G401 (cell line): Measurements from ENCODE around the gene FMO4. TPM values are rescaled to one million over a fixed set of nuclear protein-coding genes. Genes with fewer than 3 reads are reported as not detected.
"Not testable (repeated sequence)": the region's sequence is repeated elsewhere in the genome, so short reads cannot be mapped to it uniquely, and the experiment has no call there.

Experiments
- DNase-seq: peaks from one replicate; pipeline ENCODE4 v3.0.0-alpha.2; 2015; ENCODE audit warnings: low spot score
- in situ Hi-C: cut with HindIII; loops from 2 replicates; pipeline ENCODE4 v1.10.0; 2016; ENCODE audit warnings: low sequenced_read_pairs, mixed read lengths
- total RNA-seq: library from RNA; depleted of rRNA; stranded (reverse); fragments of >200 nt; shearing (Covaris generic); gene quantifications from 2 replicates; pipeline ENCODE4 v1.2.3, GENCODE V29; 2014; rRNA removed

FMO4 gene
- total RNA-seq, 1 experiment from 2014 or later = 7.4 TPM

GRCh38 chr1:171367436-171367835, 53.5 kb downstream of the FMO4 start:
- in situ Hi-C loops = no loop called here

DNA sequence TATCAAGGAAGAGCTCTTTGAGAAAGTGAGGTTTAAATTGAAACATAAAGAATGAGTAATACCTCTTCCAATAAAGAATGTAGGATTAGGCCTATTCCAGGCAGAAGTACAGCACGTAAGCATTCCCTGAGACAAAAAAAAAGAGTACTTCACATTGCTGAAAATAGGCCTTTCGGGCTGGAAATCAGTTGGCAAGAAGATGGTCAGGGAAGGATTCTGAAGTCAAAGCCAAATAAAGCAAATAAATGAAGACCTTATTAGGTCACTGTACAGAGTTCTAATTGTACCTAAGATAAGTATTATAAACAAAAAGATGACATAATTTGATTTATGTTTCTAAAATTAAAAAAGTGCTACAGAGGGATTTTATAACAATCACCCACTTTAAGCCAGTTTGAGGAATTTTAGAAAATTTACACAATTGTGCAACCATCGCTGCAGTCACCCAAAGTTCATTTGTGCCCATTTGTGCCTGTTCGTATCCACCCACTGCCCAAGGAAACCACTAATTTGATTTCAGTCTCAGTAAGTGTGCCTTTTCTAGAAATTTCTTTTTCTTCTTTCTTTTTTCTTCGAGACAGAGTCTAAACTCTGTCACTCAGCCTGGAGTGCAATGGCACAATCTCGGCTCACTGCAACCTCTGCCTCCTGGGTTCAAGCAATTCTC, 58.6 kb downstream of the FMO4 start:
- in situ Hi-C loops = no loop called here
- no peak for DNase-seq

More at GRCh38 chr1:171367436-171367835, 53.5 kb downstream of the FMO4 start:
- no peak for DNase-seq

DNA sequence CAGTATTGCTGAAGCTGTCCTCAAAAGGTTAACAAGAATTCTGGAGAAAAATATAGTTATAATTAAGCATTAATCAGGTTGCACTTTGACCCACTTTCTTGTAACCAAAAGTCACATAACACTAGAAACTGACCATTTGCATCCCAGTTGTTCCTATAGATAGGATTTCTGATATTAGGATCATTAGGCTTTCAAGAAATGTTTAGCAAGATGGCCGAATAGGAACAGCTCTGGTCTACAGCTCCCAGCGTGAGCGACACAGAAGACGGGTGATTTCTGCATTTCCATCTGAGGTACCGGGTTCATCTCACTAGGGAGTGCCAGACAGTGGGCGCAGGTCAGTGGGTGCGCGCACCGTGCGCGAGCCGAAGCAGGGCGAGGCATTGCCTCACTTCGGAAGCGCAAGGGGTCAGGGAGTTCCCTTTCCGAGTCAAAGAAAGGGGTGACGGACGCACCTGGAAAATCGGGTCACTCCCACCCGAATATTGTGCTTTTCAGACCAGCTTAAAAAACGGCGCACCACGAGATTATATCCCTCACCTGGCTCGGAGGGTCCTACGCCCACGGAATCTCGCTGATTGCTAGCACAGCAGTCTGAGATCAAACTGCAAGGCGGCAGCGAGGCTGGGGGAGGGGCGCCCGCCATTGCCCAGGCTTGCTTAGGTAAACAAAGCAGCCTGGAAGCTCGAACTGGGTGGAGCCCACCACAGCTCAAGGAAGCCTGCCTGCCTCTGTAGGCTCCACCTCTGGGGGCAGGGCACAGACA, 59.6 kb downstream of the FMO4 start:
- DNase-seq, in situ Hi-C loops: not testable (repeated sequence)

- no peak for DNase-seq
- in situ Hi-C loops = no loop called here
Measured at GRCh38 chr1:171379846-171380245, 65.9 kb downstream of the FMO4 start.

DNA sequence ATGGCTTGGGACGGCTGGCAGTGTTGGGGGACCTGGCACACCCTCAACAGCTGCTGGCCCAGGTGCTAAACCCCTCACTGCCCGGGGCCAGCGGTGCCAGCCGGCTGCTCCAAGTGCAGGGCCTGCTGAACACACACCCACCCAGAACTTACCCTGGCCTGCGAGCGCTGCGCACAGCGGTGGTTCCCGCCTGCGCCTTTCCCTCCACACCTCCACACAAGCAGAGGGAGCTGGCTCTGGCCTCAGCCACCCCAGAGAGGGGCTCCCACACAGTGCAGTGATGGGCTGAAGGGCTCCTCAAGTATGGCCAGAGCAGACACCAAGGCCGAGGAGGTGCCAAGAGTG, 67.9 kb downstream of the FMO4 start:
- in situ Hi-C loops = no loop called here
- DNase-seq = no peak

- in situ Hi-C loops = no loop called here
- DNase-seq = no peak
Measured at GRCh38 chr1:171384496-171384895, 70.5 kb downstream of the FMO4 start.

DNA sequence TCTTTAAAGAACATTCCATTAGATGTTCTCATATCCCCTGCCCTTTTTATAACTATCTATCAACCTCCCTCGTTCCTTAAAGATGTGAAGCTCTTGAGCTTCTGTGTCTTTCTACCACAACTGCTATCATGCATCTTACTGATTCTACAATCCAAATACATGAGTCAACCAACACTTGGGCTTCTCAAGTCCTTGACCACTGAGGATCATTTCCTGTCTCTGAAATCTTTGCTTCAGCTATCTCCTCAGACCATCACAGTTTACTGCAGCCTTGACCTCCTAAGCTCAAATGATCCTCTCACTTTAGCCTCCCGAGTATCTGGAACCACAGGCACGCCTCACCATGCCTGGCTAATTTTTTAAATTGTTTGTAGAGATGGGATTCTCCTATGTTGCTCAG, 75.2 kb downstream of the FMO4 start:
- DNase-seq = no peak
- in situ Hi-C loops = no loop called here

DNA sequence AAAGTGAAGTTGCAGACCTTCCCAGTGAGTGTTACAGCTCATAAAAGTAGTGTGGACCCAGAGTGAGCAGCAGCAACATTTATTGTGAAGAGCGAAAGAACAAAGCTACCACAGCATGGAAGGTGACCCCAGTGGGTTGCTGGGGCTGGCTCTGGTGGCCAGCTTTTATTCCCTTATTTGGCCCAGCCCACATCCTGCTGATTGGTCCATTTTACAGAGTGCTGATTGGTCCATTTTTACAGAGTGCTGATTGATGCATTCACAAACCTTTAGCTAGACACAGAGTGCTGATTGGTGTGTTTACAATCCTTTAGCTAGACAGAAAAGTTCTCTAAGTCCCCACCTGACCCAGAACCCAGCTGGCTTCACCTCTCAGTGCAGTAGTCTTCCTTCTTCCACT, 76.8 kb downstream of the FMO4 start:
- DNase-seq, in situ Hi-C loops: not testable (repeated sequence)

Other genes with a start within 250 kb of the FMO4 start
- 0.12 TPM in 1 of 2 replicates, not detected in the other for gene FMO3, start 223.3 kb upstream of the FMO4 start, total RNA-seq
- gene FMO2, start 128.9 kb upstream of the FMO4 start, total RNA-seq = 0.14 and 0.25 TPM in 2 replicates
- gene FMO1, start 65.7 kb upstream of the FMO4 start, total RNA-seq = 83.2 and 83.8 TPM in 2 replicates
- 18.0 and 33.4 TPM in 2 replicates for gene PRRC2C, start 171.3 kb downstream of the FMO4 start, total RNA-seq